NT2/D1 (cell line): Measurements from ENCODE around the gene TPRG1L.

Source experiments
- DNase-seq: peaks from one replicate; pipeline ENCODE4 v3.0.0-alpha.2; 2011; ENCODE audit warnings: low read depth, low spot score
- H3K27me3 ChIP-seq: 2 replicates; pipeline ENCODE4 v1.6.0; 2011; ENCODE audit warnings: mild to moderate bottlenecking; ENCODE audit not compliant: insufficient read length, insufficient read depth
- H3K36me3 ChIP-seq: 2 replicates; pipeline ENCODE4 v1.6.1; 2011; ENCODE audit warnings: mild to moderate bottlenecking, low read length, mixed read lengths; ENCODE audit not compliant: insufficient read depth, insufficient read length
- H3K4me1 ChIP-seq: 2 replicates; pipeline ENCODE4 v1.5.1; 2011; ENCODE audit not compliant: insufficient read depth, insufficient read length
- H3K4me3 ChIP-seq: 2 replicates; pipeline ENCODE4 v1.5.1; 2011; ENCODE audit warnings: low read depth; ENCODE audit not compliant: insufficient read length
- H3K9ac ChIP-seq: 2 replicates; pipeline ENCODE4 v1.6.0; 2011; ENCODE audit warnings: low read depth; ENCODE audit not compliant: insufficient read length
- H3K9me3 ChIP-seq: 2 replicates; pipeline ENCODE4 v1.5.1; 2011; ENCODE audit warnings: mild to moderate bottlenecking, low read length; ENCODE audit not compliant: insufficient read depth
- SUZ12 ChIP-seq: IDR thresholded peaks from 2 replicates; pipeline ENCODE4 v1.6.1; 2011; ENCODE audit not compliant: insufficient read length, insufficient read depth; ENCODE audit errors: extremely low read depth
- YY1 ChIP-seq: IDR thresholded peaks from 2 replicates; pipeline ENCODE4 v1.6.1; 2011; ENCODE audit not compliant: insufficient read length, insufficient read depth
- ZNF274 ChIP-seq: IDR thresholded peaks from 2 replicates; pipeline ENCODE4 v1.6.1; 2011; ENCODE audit warnings: mild to moderate bottlenecking, low read depth, low read length

Gene TPRG1L

GRCh38 chr1:3610527-3611169, 14.2 kb upstream of the TPRG1L start:
- H3K36me3 ChIP-seq: no peaks in the 10 kb centered on the region
- peak overlapping the region; percentile 64 for H3K4me3 ChIP-seq
- no peak for DNase-seq
- peaks cover 13% of the 10 kb centered on the region for H3K27me3 ChIP-seq
- no peak for TF ChIP-seq YY1
- no peak for TF ChIP-seq SUZ12
- no peak for TF ChIP-seq ZNF274
- peaks cover 42% of the 10 kb centered on the region for H3K4me1 ChIP-seq
- no peaks in the 10 kb centered on the region for H3K9me3 ChIP-seq
- peak overlapping the region; percentile 83 for H3K9ac ChIP-seq

GRCh38 chr1:3611170-3612019, 13.4 kb upstream of the TPRG1L start, which contains the start of gene MEGF6:
Gene MEGF6 (minus strand): TSS chr1:3611508. CDS start chr1:3611268, 240 bp downstream.
- H3K9ac ChIP-seq: peak within 1 kb of the TSS; percentile 83
- peak within 1 kb of the TSS; percentile 64 for H3K4me3 ChIP-seq
- no peaks in the 10 kb centered on the region for H3K36me3 ChIP-seq
- TF ChIP-seq ZNF274 (no peak), YY1 (no peak), SUZ12 (no peak)
- DNase-seq: peak; percentile 76
- no peaks in the 10 kb centered on the region for H3K9me3 ChIP-seq
- H3K4me1 ChIP-seq: peaks cover 42% of the 10 kb centered on the region
- peaks cover 13% of the 10 kb centered on the region for H3K27me3 ChIP-seq

- Histone ChIP-seq H3K27me3 (peaks cover 13% of the 10 kb centered on the region), H3K36me3 (no peaks in the 10 kb centered on the region), H3K4me1 (peaks cover 42% of the 10 kb centered on the region), H3K9ac (peak overlapping the region; percentile 42), H3K4me3 (peak overlapping the region; percentile 28), H3K9me3 (no peaks in the 10 kb centered on the region)
- DNase-seq: no peak
- TF ChIP-seq YY1 (no peak), SUZ12 (no peak), ZNF274 (no peak)
Observed at GRCh38 chr1:3612123-3612522, 12.7 kb upstream of the TPRG1L start.

GRCh38 chr1:3614755-3615742, 9.8 kb upstream of the TPRG1L start:
- no peak for DNase-seq
- H3K27me3 ChIP-seq: peaks cover 14% of the 10 kb centered on the region
- H3K9me3 ChIP-seq: no peaks in the 10 kb centered on the region
- H3K4me3 ChIP-seq: no peak overlapping the region
- no peak overlapping the region for H3K9ac ChIP-seq
- TF ChIP-seq ZNF274: no peak
- H3K36me3 ChIP-seq: no peaks in the 10 kb centered on the region
- H3K4me1 ChIP-seq: peaks cover 27% of the 10 kb centered on the region

GRCh38 chr1:3616861-3617260, 8.0 kb upstream of the TPRG1L start:
- Histone ChIP-seq H3K36me3 (no peaks in the 10 kb centered on the region), H3K4me1 (peaks cover 26% of the 10 kb centered on the region), H3K27me3 (peaks cover 21% of the 10 kb centered on the region), H3K9me3 (no peaks in the 10 kb centered on the region), H3K4me3 (no peak overlapping the region), H3K9ac (no peak overlapping the region)
- no peak for DNase-seq
- no peak for TF ChIP-seq SUZ12
- no peak for TF ChIP-seq ZNF274
- TF ChIP-seq YY1: no peak

- Histone ChIP-seq H3K4me1 (peaks cover 20% of the 10 kb centered on the region), H3K9ac (no peak overlapping the region), H3K27me3 (peaks cover 11% of the 10 kb centered on the region), H3K9me3 (no peaks in the 10 kb centered on the region), H3K4me3 (no peak overlapping the region), H3K36me3 (no peaks in the 10 kb centered on the region)
- no peak for DNase-seq
- TF ChIP-seq SUZ12: no peak
- no peak for TF ChIP-seq YY1
- TF ChIP-seq ZNF274: no peak
Observed at GRCh38 chr1:3617806-3618345, 6.9 kb upstream of the TPRG1L start.

GRCh38 chr1:3618531-3618880, 6.3 kb upstream of the TPRG1L start:
- Histone ChIP-seq H3K4me3 (no peak overlapping the region), H3K9ac (peak overlapping the region; percentile 32), H3K9me3 (no peaks in the 10 kb centered on the region), H3K27me3 (peaks cover 17% of the 10 kb centered on the region), H3K36me3 (no peaks in the 10 kb centered on the region), H3K4me1 (peaks cover 16% of the 10 kb centered on the region)
- DNase-seq: no peak
- TF ChIP-seq YY1 (no peak), ZNF274 (no peak), SUZ12 (no peak)
